IPS DF 6.9 (cell line): ENCODE measurements around the gene PARVB.

Source experiments
- DNase-seq: peaks from one replicate; pipeline ENCODE4 v3.0.0-alpha.2; 2013; ENCODE audit warnings: low read depth, low spot score
- H3K27ac ChIP-seq: one replicate; pipeline ENCODE4 v1.5.1; 2013; ENCODE audit warnings: low read length, control low read depth
- H3K27me3 ChIP-seq: 2 replicates; pipeline ENCODE4 v1.6.1; 2013; ENCODE audit warnings: mild to moderate bottlenecking, low read length; ENCODE audit not compliant: control insufficient read depth, insufficient read depth
- H3K36me3 ChIP-seq: 2 replicates; pipeline ENCODE4 v1.6.1; 2013; ENCODE audit warnings: low read length; ENCODE audit not compliant: control insufficient read depth, insufficient read depth
- H3K4me1 ChIP-seq: 2 replicates; pipeline ENCODE4 v1.6.1; 2013; ENCODE audit warnings: low read length; ENCODE audit not compliant: control insufficient read depth, insufficient read depth
- H3K4me3 ChIP-seq: 2 replicates; pipeline ENCODE4 v1.5.1; 2013; ENCODE audit warnings: mild to moderate bottlenecking, low read length
- H3K9me3 ChIP-seq: 2 replicates; pipeline ENCODE4 v1.6.1; 2013; ENCODE audit warnings: low read length, inconsistent platforms; ENCODE audit not compliant: control insufficient read depth, insufficient read depth
- WGBS: extraction: QIAGEN DNeasy Blood & Tissue Kit; methylation state at CpG from one replicate; pipeline ENCODE4 v1.1.7; 2013; ENCODE audit warnings: mixed read lengths, missing lambda C conversion rate; ENCODE audit not compliant: insufficient read length, insufficient coverage; 5-methylcytosine and 5-hydroxymethylcytosine counted together

The PARVB gene

DNA sequence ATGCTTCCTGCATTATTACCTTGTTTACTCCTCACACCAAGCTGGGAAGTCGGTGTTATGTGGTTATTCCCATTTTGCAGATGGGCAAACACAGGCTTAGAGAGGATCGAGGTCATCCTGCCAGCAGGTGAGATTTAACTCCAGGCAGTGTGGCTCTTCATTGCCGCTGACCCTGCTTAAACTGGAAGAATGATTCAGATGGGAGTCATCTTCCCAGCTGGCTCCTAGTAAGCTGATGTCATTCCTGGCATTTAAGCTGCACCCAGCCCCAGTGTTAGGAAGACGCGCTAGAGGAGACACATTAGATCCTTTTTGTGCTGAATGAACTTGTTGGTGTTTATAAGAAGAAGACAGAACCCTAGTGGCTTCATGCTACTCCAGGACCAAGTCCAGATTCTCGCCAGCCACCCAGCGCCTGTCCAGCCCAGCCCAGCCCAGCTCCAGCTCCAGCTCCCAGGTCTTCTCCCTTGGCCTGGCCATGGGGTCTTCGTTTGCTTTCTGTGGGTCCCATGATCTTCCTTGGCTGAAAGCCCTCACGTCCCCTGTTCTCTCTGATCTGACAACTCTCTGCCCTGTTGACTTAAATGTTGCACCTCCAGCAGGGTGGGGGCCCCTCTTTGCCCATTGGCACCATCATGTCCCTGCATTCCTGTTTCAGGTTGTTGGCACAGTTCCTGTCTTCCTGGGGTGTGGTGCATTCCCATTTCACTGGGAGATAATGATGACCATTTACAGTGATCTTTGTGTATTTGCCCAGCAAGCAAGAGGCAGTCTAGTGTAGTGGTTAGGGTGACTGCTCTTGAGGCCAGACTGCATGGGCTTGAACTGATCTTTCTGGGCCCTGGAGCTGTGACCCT is 13.6 kb downstream of the PARVB start:
- Histone ChIP-seq H3K4me3 (no peak overlapping the region), H3K9me3 (no peaks in the 10 kb centered on the region), H3K36me3 (no peaks in the 10 kb centered on the region), H3K27ac (no peak overlapping the region), H3K27me3 (no peaks in the 10 kb centered on the region), H3K4me1 (no peaks in the 10 kb centered on the region)
- WGBS: no CpG with 5 or more reads among the region's 9 CpGs
- DNase-seq: no peak

DNA sequence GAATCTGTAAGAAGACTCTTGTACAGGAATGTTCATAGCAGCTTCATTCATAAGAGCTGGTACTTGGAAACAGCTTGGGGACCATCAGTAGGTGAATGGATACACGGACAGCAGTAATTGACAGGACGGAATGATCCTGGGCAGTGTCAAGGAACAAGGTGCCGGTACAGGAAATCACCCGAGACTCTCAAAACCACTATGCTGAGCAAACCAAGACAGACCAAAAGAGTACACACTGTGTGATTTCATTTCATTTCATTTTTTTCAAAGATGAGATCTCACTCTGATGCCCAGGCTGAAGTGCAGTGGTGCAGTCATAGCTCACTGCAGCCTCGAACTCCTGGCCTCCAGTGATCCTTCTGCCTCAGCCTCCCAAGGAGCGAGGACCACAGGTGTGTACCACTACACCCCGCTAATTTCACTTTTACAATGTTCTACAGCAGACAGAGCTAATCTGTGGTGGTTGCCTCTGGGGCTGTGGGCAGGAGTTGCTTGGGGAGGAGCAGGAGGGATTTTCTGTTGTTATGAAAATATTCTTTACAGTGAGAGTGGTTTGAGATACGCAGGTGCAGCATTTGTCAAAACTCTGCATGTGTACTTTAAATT is 15.6 kb downstream of the PARVB start:
- Histone ChIP-seq H3K27ac (no peak overlapping the region), H3K9me3 (no peaks in the 10 kb centered on the region), H3K4me1 (no peaks in the 10 kb centered on the region), H3K27me3 (no peaks in the 10 kb centered on the region), H3K36me3 (no peaks in the 10 kb centered on the region), H3K4me3 (no peak overlapping the region)
- WGBS: no CpG with 5 or more reads among the region's 8 CpGs
- no peak for DNase-seq

DNA sequence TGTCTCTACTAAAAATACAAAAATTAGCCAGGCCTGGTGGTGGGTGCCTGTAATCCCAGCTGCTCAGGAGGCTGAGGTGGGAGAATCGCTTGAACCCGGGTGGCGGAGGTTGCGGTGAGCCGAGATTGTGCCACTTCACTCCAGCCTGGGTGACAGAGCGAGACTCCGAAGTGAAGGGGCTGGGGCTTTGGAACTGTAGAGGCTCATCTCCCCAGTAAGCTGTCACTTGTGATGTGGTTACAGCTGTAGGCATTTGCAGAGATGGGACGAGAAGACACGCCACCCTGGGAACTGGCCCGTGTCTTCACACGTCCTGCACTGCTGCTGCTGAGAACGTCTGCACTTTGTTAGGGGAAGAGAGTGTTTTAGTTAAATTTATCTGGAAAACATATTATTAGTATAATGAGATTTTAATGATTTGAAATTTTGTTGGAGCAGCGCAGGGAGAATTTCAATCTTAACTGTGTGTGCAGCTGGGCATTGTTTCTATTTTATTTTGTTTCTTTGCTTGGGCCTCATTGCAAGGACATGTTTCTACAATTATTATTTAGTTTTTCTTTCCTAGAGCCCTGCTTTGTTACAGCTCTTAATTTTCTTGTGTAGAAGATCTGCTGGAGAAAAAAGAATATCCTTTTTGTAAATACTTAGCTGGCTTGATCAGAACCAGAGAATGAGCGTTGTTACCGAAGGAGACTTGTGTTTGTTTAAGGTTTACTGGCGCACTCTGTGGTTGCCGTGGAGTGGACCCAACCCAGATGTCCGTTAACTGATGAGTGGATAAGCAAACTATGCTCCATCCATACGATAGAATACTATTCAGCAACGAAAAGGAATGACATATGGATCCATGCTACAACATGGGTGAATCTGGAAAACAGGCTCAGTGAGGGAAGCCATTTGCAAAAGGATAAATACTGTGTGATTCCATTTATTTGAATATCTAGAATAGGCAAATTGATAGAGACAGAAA is 18.4 kb downstream of the PARVB start:
- 98% methylated on average over 2 of the region's 20 CpGs for WGBS

DNA sequence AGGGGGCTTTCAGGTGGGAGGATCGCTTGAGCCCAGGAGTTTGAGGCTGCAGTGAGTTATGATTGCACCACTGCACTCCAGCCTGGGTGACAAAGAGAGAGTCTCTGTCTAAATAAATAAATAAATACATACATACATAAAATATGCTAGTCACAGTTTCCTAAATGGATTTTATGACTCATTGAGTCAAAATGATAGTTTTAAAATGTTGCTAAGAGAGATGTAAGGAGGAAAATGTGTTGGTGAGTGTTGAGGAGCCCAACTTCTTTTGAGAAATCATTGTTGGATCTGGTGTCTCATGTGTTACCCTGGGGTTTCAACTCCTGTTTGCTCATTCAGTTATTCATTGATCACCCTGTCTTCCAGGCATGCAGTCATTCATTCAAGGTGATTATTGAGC is 21.0 kb downstream of the PARVB start:
- Histone ChIP-seq H3K36me3 (no peaks in the 10 kb centered on the region), H3K27me3 (no peaks in the 10 kb centered on the region), H3K4me3 (no peak overlapping the region), H3K9me3 (no peaks in the 10 kb centered on the region), H3K4me1 (no peaks in the 10 kb centered on the region), H3K27ac (no peak overlapping the region)
- no peak for DNase-seq
- WGBS: no CpG with 5 or more reads among the region's 1 CpG

More for the DNA sequence above, 18.4 kb downstream of the PARVB start:
- Histone ChIP-seq H3K4me1 (no peaks in the 10 kb centered on the region), H3K36me3 (no peaks in the 10 kb centered on the region), H3K4me3 (no peak overlapping the region), H3K27me3 (no peaks in the 10 kb centered on the region), H3K9me3 (no peaks in the 10 kb centered on the region), H3K27ac (no peak overlapping the region)
- DNase-seq: no peak

DNA sequence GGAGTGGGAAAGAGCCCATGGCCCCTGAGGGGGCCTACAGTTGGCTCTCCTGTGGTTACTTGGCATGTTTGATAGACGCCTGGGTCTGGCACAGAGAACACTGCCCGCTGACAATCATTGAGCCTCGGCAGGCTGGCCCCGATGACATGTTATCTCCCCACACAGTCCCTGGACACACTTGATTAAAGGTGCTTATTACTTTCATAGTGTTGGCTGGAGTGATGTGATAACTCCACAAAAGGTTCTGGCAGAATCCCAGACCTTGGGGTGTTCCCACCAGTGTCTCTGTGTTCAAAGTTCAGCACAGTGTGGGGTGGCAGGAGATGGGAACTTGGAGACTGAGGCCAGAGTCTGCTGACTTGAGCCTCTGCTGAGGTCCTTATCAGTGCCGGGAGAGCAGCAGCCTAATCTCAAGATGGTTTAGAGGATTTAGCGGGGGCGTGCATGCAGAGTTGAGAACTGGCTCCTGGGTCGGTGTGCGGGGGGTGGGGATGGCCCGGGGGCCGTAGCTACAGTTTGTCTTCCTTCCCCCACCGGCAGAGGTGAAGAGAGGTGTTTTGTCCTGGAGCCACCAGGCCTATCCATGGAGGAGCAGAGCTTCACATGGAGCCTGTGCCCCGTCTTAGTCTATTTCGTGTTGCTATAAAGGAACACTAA is 22.5 kb downstream of the PARVB start:
- Histone ChIP-seq H3K4me1 (0 out of 2 replicates have a peak, but pooled peaks cover 1% of the 10 kb centered on the region), H3K36me3 (no peaks in the 10 kb centered on the region), H3K9me3 (no peaks in the 10 kb centered on the region), H3K27ac (no peak overlapping the region), H3K4me3 (no peak overlapping the region), H3K27me3 (no peaks in the 10 kb centered on the region)
- DNase-seq: no peak
- WGBS: no CpG with 5 or more reads among the region's 14 CpGs

DNA sequence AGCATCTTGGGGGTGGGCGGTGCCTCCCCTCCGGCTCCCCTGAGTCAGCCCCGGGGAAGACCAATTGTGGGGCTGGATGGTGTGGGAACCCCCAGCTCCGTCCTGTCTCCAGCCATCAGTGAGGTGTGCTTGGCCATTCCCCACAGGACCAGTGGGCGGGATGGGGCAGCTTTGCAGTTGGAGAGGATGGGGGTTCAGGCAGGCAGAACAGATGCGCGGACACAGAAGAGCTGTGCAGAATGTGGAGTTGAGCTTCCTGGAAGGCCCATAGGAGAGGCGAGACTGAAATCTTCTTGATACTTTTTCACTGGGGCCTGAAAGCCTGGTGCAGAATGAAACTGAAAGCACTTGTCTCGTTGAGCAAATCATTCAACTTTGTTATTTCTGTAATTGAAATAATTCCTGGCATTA is 23.8 kb downstream of the PARVB start:
- WGBS: no CpG with 5 or more reads among the region's 9 CpGs
- no peaks in the 10 kb centered on the region for H3K27me3 ChIP-seq
- H3K27ac ChIP-seq: no peak overlapping the region
- H3K4me3 ChIP-seq: no peak overlapping the region
- no peaks in the 10 kb centered on the region for H3K9me3 ChIP-seq
- no peaks in the 10 kb centered on the region for H3K36me3 ChIP-seq
- DNase-seq: no peak
- H3K4me1 ChIP-seq: peaks cover 3% of the 10 kb centered on the region; the same call in 1 of the 2 replicates

DNA sequence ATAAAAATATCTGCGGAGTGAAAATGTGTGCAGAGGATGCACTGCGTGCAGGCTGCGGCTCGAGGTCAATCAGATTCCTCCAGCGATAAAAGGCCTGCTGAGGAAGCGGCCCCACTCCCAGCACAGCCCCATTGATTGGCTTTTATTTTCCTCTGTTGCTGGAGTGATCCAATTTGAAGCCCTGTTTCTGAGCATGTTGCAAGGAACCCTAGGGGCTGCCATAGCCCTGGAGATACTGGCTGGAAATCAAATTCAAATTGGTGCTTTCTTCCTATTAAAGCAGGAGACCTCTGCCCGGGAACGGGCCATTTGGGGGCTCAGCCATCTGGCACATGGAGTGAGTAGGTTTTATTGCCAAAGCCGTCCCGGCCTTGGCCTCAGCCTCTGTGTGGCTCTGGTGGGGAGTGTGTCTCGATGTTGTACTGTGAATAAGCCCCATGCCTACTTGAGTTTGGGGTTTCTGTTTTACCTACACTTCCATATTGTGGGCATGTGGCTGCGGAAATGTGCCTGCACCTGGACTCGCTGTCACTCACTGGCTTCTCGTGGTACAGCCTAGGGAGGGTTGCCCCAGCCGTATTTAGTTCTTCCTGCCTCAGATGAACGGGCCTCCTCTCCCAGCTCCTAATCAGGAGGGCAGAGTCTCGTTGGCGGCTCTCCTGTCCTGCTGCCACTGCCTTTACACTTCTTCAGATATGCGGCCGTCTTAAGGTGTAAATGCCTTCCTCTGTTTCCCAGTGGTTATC is 25.6 kb downstream of the PARVB start:
- H3K4me1 ChIP-seq: peaks cover 3% of the 10 kb centered on the region; the same call in 1 of the 2 replicates
- no peak for DNase-seq
- no peaks in the 10 kb centered on the region for H3K27me3 ChIP-seq
- H3K9me3 ChIP-seq: no peaks in the 10 kb centered on the region
- H3K4me3 ChIP-seq: no peak overlapping the region
- no peaks in the 10 kb centered on the region for H3K36me3 ChIP-seq
- WGBS: no CpG with 5 or more reads among the region's 20 CpGs
- no peak overlapping the region for H3K27ac ChIP-seq

DNA sequence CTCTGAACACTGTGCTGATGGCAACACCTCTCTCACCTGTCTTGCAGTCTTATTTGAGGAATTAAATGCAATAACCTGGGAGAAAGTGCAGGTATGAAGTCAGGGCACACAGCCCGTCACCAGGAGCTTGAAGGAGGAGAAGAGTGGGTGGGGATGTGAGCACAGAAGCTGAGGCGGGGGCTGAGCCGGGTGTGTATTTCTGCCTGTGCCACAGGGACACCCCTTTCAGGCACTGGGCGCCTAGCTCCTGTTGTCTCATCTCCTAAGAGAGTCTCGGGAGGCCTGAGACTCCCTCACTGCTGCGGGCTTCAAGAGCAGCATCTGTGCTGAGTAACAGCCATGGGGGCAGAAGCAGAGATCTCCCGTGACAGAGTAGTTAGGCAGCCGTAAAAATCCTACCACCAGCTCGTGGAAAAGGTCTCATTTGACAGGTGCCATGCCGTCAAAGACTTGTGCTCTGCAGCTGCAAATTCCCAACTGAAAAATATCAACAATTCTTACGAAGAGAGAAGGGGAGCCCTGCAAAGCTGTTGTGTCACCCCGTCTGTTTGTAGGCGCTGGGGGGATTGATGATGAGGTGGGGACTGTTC is 26.8 kb downstream of the PARVB start:
- no peaks in the 10 kb centered on the region for H3K9me3 ChIP-seq
- H3K4me1 ChIP-seq: peaks cover 3% of the 10 kb centered on the region; the same call in 1 of the 2 replicates
- H3K36me3 ChIP-seq: no peaks in the 10 kb centered on the region
- no peak for DNase-seq
- H3K27me3 ChIP-seq: no peaks in the 10 kb centered on the region
- no CpG with 5 or more reads among the region's 13 CpGs for WGBS
- no peak overlapping the region for H3K27ac ChIP-seq
- no peak overlapping the region for H3K4me3 ChIP-seq

DNA sequence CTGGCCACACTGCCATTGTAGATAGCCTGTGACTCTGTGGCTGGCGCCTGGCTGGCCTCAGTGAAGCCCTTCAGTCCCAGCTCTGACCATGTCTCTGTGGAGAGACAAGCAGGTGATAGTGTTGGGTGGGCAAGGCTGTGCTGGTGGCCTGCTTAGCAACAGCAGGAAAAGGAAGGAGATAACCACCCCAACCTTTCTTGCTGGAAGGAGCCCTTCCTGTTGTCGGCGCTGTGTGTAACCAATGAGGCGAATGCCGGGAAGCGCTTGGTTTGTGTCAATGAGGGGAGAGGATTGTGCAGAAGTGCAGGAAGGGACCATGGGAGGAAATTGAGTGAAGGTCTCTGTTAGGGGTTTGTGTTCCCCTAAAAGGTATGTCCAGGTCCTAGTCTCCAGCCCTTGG is 27.3 kb downstream of the PARVB start:
- WGBS: no CpG with 5 or more reads among the region's 6 CpGs
- no peak overlapping the region for H3K27ac ChIP-seq
- DNase-seq: no peak

More for the DNA sequence above, 27.3 kb downstream of the PARVB start:
- Histone ChIP-seq H3K9me3 (no peaks in the 10 kb centered on the region), H3K27me3 (no peaks in the 10 kb centered on the region), H3K4me3 (no peak overlapping the region), H3K36me3 (no peaks in the 10 kb centered on the region), H3K4me1 (peaks cover 3% of the 10 kb centered on the region; the same call in 1 of the 2 replicates)
